GM13977 (cell line): ENCODE data around the gene TPP1.

Experiments
- DNase-seq: peaks from one replicate; pipeline ENCODE4 v3.0.0; 2012; ENCODE audit warnings: low spot score
- CTCF ChIP-seq: IDR thresholded peaks from 2 replicates; pipeline ENCODE4 v1.5.1; 2012; ENCODE audit warnings: mild to moderate bottlenecking, control low read depth; ENCODE audit not compliant: insufficient read depth; ENCODE audit errors: extremely low read depth, missing control alignments
- in situ Hi-C: fragments of 300-500 bp; cut with MboI; formaldehyde crosslinking; loops from one replicate; pipeline ENCODE4 v1.12.0; 2022; ENCODE audit warnings: low sequenced_read_pairs, low pct_unique_long_range_greater_than_20kb, mixed read lengths, inconsistent platforms; ENCODE audit not compliant: unreplicated experiment

Gene TPP1

GRCh38 chr11:6634534-6634933 lies 15.3 kb upstream of the TPP1 start:
- in situ Hi-C loops, result no loop called here
- TF ChIP-seq CTCF, result no peak
- DNase-seq, result no peak

GRCh38 chr11:6633422-6634408 lies 14.5 kb upstream of the TPP1 start:
- no peak for TF ChIP-seq CTCF
- no peak for DNase-seq
- in situ Hi-C loops, result no loop called here

GRCh38 chr11:6632116-6633073 lies 13.2 kb upstream of the TPP1 start:
- no peak for DNase-seq
- in situ Hi-C loops, result no loop called here
- no peak for TF ChIP-seq CTCF

GRCh38 chr11:6631361-6631890 lies 12.2 kb upstream of the TPP1 start:
- in situ Hi-C loops, result no loop called here
- no peak for DNase-seq
- no peak for TF ChIP-seq CTCF

GRCh38 chr11:6630632-6631291 lies 11.5 kb upstream of the TPP1 start:
- TF ChIP-seq CTCF, result no peak
- no peak for DNase-seq
- in situ Hi-C loops, result no loop called here
